GM12891 (cell line): ENCODE measurements around the gene KCNS1.

Source experiments
- POLR2A ChIP-seq: IDR thresholded peaks from 2 replicates; pipeline ENCODE4 v1.6.1; 2011; ENCODE audit warnings: low read depth, low read length, control low read depth
- POLR2AphosphoS5 ChIP-seq: IDR thresholded peaks from 2 replicates; pipeline ENCODE4 v1.6.1; 2011; ENCODE audit warnings: low read depth, low read length, control low read depth
- SPI1 ChIP-seq: IDR thresholded peaks from 2 replicates; pipeline ENCODE4 v1.6.1; 2011; ENCODE audit warnings: low read depth, low read length, control low read depth
- TAF1 ChIP-seq: IDR thresholded peaks from 2 replicates; pipeline ENCODE4 v1.6.1; 2011; ENCODE audit warnings: low read depth, low read length, control low read depth

- TF ChIP-seq TAF1, result no peak
- no peak for TF ChIP-seq POLR2AphosphoS5
- no peak for TF ChIP-seq POLR2A
- TF ChIP-seq SPI1, result no peak
Observed at GRCh38 chr20:45056473-45057173, 44.3 kb downstream of the KCNS1 start.
